8988T (cell line): ENCODE measurements around the gene B4GAT1.
"Not testable (repeated sequence)": the region's sequence is repeated elsewhere in the genome, so short reads cannot be mapped to it uniquely, and the experiment has no call there.

Experiments used
- DNase-seq: peaks from one replicate; pipeline ENCODE4 v3.0.0; 2011

Gene B4GAT1

GRCh38 chr11:66347425-66348276 is at the start of gene B4GAT1:
Gene B4GAT1 (minus strand): TSS chr11:66347629. CDS start chr11:66347545, 84 bp downstream.
- DNase-seq = peak; percentile 75

DNA sequence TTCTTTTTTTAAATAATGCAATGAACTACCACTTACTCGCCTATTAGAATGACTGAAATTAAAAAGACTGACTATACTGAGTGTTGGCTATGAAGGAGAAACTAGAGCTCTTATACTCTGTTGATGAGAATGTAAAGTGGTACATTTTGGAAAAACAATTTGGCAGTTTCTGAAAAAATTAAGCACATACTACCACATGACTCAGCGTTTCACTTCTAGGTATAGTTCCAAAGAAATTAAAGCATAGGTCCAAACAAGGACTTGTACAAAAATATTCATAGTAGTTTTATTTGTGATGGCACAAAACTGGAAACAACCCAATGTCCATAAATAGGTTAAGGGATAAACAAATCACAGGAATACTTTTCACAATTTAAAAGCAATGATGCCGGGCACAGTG is 46.5 kb upstream of the B4GAT1 start:
- no peak for DNase-seq

- DNase-seq = no peak
These were observed 43.9 kb upstream of the B4GAT1 start for GRCh38 chr11:66391322-66391721.

GRCh38 chr11:66388780-66389386 is 41.5 kb upstream of the B4GAT1 start:
- no peak for DNase-seq

GRCh38 chr11:66386171-66387069 is 39.0 kb upstream of the B4GAT1 start:
- no peak for DNase-seq

- DNase-seq = not testable (repeated sequence)
These were observed 36.9 kb upstream of the B4GAT1 start for GRCh38 chr11:66384316-66384715.

GRCh38 chr11:66380264-66380663 is 32.8 kb upstream of the B4GAT1 start:
- not testable (repeated sequence) for DNase-seq

DNA sequence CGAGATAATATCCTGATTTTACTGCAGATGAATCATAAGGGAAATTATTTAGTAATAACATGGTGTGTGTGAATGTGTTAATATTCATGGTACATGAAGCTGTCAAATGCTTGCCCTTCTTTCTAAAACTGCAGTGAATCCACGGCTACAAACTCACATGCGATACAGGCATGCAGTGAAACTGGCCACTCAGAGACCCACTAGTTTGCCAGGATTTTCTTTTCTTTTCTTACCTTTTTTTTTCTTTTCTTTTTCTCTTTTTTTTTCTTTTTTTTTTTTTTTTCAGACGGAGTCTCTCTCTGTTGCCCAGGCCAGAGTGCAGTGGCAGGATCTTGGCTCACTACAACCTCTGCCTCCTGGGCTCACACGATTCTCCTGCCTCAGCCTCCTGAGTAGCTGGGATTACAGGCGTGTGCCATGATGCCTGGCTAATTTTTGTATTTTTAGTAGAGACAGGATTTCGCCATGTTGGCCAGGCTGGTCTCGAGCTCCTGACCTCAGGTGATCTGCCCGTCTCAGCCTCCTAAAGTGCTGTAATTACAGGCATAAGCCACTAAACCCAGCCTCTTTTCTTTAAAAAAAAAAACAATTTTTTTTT is 26.4 kb upstream of the B4GAT1 start:
- DNase-seq = not testable (repeated sequence)

DNA sequence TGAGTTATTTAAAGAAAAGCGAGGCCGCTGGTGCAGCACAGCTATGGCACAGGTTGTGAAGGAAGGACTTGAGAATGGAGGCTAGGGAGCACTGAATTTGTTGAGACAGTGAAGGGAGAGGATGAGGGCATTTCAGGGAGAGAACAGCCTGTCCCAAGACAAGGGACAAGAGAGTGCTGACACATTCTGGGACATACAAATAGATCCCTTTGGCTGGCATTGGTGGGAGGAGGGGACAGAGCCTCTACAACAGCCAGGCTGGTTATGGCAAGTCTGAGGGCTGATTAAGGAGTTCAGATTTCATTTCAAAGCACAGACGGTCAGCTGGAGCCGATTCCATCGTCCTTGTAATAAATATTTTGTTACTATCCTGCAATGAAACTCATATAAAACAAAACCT is 25.8 kb upstream of the B4GAT1 start:
- DNase-seq = no peak

DNA sequence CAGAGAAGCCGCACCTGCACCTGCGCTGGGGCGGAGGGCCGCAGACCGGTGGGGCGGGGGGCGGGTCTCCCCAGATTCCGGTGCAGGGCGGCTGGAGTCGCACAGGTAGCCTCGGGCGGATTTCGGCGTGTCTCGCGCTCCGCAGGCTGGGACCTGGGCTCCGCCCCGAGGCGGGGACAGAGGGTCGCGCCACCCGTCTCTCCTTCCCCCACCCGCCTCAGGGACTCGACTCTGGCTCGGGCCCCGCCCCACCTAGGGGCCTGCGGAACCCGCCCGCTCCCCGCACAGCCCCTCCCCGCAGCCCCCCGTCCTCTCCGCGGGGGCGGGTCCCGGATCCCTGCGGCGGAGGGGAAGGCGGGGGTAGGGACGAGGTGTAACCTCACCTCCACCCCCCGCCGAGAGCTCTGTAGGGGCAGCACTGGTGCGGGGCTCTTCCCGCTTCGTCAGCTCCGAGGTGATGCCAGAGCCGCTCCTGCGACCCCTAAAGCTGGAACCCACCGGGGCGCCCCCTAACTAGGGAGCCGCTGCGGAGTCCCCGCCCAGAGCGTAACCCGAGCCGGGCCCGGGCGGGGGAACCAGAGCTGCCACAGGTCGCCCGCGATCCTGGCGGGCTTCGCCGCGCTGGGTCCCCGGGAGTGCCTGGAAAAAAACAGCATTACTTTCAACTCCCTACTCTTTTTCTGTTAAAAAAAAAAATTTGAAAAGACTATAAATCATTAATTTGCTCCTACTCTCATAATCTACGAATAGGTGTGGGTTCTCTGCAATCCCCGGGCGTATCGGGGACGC is 24.4 kb upstream of the B4GAT1 start, which contains the start of gene SLC29A2:
Gene SLC29A2, minus strand, starts transcription at position 134 of the 789 bp plus-strand sequence. CDS start 169 bp downstream, outside the sequence.
- peak; percentile 83 for DNase-seq

GRCh38 chr11:66369073-66369894 is 21.9 kb upstream of the B4GAT1 start:
- DNase-seq = no peak

GRCh38 chr11:66368484-66368883 is 21.1 kb upstream of the B4GAT1 start:
- no peak for DNase-seq

DNA sequence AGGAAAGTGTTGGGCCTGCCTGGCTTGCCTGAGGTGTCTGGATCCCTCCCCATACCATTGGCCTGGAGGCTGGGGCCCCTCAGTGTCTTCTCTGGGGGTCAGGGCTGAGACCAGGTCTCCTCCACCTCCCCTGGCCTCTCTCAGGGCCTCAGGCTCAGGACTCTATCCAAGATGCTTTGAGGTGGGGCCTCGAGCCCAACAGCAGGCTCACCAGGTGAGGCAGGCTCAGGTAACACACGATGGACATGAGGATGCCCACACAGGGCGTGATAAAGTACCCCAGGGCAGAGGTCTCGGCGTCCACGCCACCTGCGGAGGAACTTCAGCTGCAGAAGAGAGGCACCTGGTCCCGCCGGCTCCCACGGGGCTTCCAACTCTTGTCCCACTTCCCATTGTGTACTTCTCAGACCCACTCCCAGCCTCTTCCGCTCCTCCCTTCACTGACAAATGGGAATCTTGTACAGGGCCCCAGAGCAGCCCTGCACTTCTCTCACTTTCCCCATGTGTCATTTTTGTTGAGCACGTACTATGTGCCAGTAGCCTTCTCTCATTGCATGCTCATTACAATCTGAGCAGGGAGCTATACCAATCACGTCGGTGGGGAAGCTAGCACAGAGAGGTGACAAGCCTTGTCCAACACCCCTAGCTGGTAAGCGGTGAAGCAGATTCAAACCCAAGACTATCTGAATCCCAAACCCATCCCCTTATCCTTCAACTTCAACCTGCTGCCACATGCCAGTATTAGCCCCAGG is 20.3 kb upstream of the B4GAT1 start:
- DNase-seq = no peak

GRCh38 chr11:66366844-66367477 is 19.5 kb upstream of the B4GAT1 start:
- no peak for DNase-seq

- DNase-seq = no peak
These were observed 18.5 kb upstream of the B4GAT1 start for GRCh38 chr11:66365711-66366619.

- no peak for DNase-seq
These were observed 17.7 kb upstream of the B4GAT1 start for GRCh38 chr11:66365166-66365565.

- DNase-seq = peak; percentile 93
These were observed 16.5 kb upstream of the B4GAT1 start for GRCh38 chr11:66363805-66364535.

- no peak for DNase-seq
These were observed 15.8 kb upstream of the B4GAT1 start for GRCh38 chr11:66363187-66363601.
